B cell (primary cell): Measurements from ENCODE around the gene ARFGAP1. TPM values are rescaled to one million over a fixed set of nuclear protein-coding genes. Genes with fewer than 3 reads are reported as not detected.

Experiments used
- ATAC-seq: fragments of 200-7000 bp; cut with Tn5 transposase; one replicate; pipeline ENCODE4 v1.10.0; 2021; ENCODE audit warnings: low read depth, mild to moderate bottlenecking, moderate number of reproducible peaks, moderate library complexity
- CTCF ChIA-PET: fragments of 350-600 bp; sonication (Branson Sonifier 250); formaldehyde crosslinking; loops from one replicate; lab custom pipeline; 2021; ENCODE audit warnings: antibody characterized with exemption, inconsistent platforms; lab: Charles Lee
- POLR2A ChIA-PET: fragments of 350-600 bp; sonication (Branson Sonifier 250); formaldehyde crosslinking; loops from one replicate; lab custom pipeline; 2021; ENCODE audit warnings: antibody characterized with exemption; lab: Charles Lee
- DNase-seq: peaks from one replicate; pipeline ENCODE4 v3.0.0; 2013
- H2AFZ ChIP-seq: 2 replicates; pipeline ENCODE4 v1.6.1; 2012; ENCODE audit warnings: mild to moderate bottlenecking, low read depth, low read length; ENCODE audit not compliant: insufficient read depth, poor library complexity, severe bottlenecking
- H3K27ac ChIP-seq, 2 donors: 1 replicate in 1 of 2; 2 replicates in 1 of 2; pipeline ENCODE4 v1.5.1; 2012 to 2013; ENCODE audit warnings: low read length in 2 of 2, mild to moderate bottlenecking in 2 of 2, moderate library complexity in 1 of 2
- H3K27me3 ChIP-seq, 4 experiments: fragments of 200-600 bp in 1 of 4; sonication (generic) in 1 of 4; replicated peaks in 1 of 4; 1 replicate in 2 of 4; 2 replicates in 2 of 4; pipeline versions ENCODE4 v1.6.1 to v1.7.0; 2013 to 2016; ENCODE audit warnings: low read length in 3 of 4, mild to moderate bottlenecking in 2 of 4, mixed read lengths in 1 of 4, moderate library complexity in 1 of 4; ENCODE audit not compliant: insufficient read depth in 4 of 4, control insufficient read depth in 3 of 4; ENCODE audit errors: control extremely low read depth in 1 of 4
- H3K36me3 ChIP-seq, 2 experiments: replicated peaks in 1 of 2; 1 replicate in 1 of 2; 2 replicates in 1 of 2; pipeline versions ENCODE4 v1.6.1 to v1.7.1; 2013; ENCODE audit warnings: low read length in 1 of 2; ENCODE audit not compliant: insufficient read depth in 2 of 2, control insufficient read depth in 1 of 2; ENCODE audit errors: control extremely low read depth in 1 of 2, extremely low read depth in 1 of 2
- H3K4me1 ChIP-seq, 2 donors: fragments of 200-600 bp in 1 of 2; sonication (generic) in 1 of 2; 1 replicate in 1 of 2; 2 replicates in 1 of 2; pipeline versions ENCODE4 v1.5.1 to v1.6.1; 2013 to 2017; ENCODE audit warnings: low read length in 2 of 2; ENCODE audit not compliant: control insufficient read depth in 2 of 2, insufficient read depth in 2 of 2
- H3K4me2 ChIP-seq: replicated peaks from 2 replicates; pipeline ENCODE3; 2012; ENCODE audit warnings: mild to moderate bottlenecking, low read depth, low read length; ENCODE audit not compliant: poor library complexity, severe bottlenecking
- H3K4me3 ChIP-seq, 5 experiments: fragments of 200-600 bp in 1 of 5; sonication (generic) in 1 of 5; 1 replicate in 3 of 5; 2 replicates in 2 of 5; pipeline versions ENCODE4 v1.5.1 to v1.7.0; 2011 to 2016; ENCODE audit warnings: low read length in 4 of 5, mild to moderate bottlenecking in 4 of 5, low read depth in 2 of 5, control low read depth in 1 of 5, moderate library complexity in 1 of 5; ENCODE audit not compliant: insufficient read depth in 1 of 5; ENCODE audit errors: control extremely low read depth in 1 of 5, extremely low read depth in 1 of 5
- H3K79me2 ChIP-seq: fragments of 200-600 bp; sonication (generic); one replicate; pipeline ENCODE4 v1.6.0; 2016; ENCODE audit warnings: low read length; ENCODE audit not compliant: control insufficient read depth, insufficient read depth
- H3K9ac ChIP-seq: fragments of 200-600 bp; sonication (generic); 2 replicates; pipeline ENCODE4 v1.6.1; 2017; ENCODE audit warnings: mild to moderate bottlenecking, low read length, moderate library complexity
- H3K9me3 ChIP-seq, 3 donors: one replicate each; pipeline versions ENCODE4 v1.6.1 to v1.7.1; 2013; ENCODE audit warnings: low read length in 2 of 3; ENCODE audit not compliant: control insufficient read depth in 2 of 3, insufficient read depth in 1 of 3; ENCODE audit errors: control extremely low read depth in 1 of 3
- H4K20me1 ChIP-seq: 2 replicates; pipeline ENCODE4 v1.6.0; 2012; ENCODE audit warnings: mild to moderate bottlenecking, low read length; ENCODE audit not compliant: insufficient read depth, control insufficient read depth, poor library complexity, severe bottlenecking
- H3K27ac Mint-ChIP-seq: one replicate; pipeline ENCODE4 v1.8.0; 2021; ENCODE audit warnings: mixed read lengths
- H3K27me3 Mint-ChIP-seq: one replicate; pipeline ENCODE4 v1.8.0; 2021; ENCODE audit warnings: mixed read lengths
- H3K4me1 Mint-ChIP-seq: one replicate; pipeline ENCODE4 v1.8.0; 2021; ENCODE audit warnings: mixed read lengths
- H3K4me3 Mint-ChIP-seq: one replicate; pipeline ENCODE4 v1.8.0; 2021; ENCODE audit warnings: mixed read lengths
- H3K9me3 Mint-ChIP-seq: one replicate; pipeline ENCODE4 v1.8.0; 2022; ENCODE audit warnings: mixed read lengths; ENCODE audit not compliant: insufficient read depth
- CTCF ChIP-seq: fragments of 200-600 bp; IDR thresholded peaks from one replicate; pipeline ENCODE4 v1.8.0; 2022; ENCODE audit warnings: antibody characterized with exemption, mild to moderate bottlenecking
- EZH2 ChIP-seq: IDR thresholded peaks from 2 replicates; pipeline ENCODE4 v1.6.1; 2012; ENCODE audit warnings: borderline replicate concordance, low read depth, mild to moderate bottlenecking, moderate library complexity, low read length; ENCODE audit not compliant: insufficient read depth, poor library complexity, severe bottlenecking
- WGBS: methylation state at CpG from one replicate; pipeline ENCODE4 v1.1.5; 2013; ENCODE audit warnings: missing lambda C conversion rate; ENCODE audit not compliant: insufficient coverage; 5-methylcytosine and 5-hydroxymethylcytosine counted together
- intact Hi-C: fragments of 100-400 bp; cut with micrococcal nuclease; formaldehyde crosslinking; loops from one replicate; pipeline ENCODE4 v1.10.0; 2022
- polyA plus RNA-seq: library from polyadenylated mRNA; depleted of rRNA; stranded (reverse); fragments of >200 nt; gene quantifications from 2 replicates; pipeline ENCODE4 v1.2.3, GENCODE V29; 2012
- total RNA-seq, 2 donors: library from RNA; stranded (reverse); fragments of 120-200 nt in 1 of 2; gene quantifications; 1 replicate in 1 of 2; 2 replicates in 1 of 2; pipeline versions ENCODE4 v1.2.3 to v1.2.4, GENCODE V29; 2013 to 2022

ARFGAP1 gene
- total and polyA plus RNA-seq, 2 donors (not counting 1 experiment from before 2014, with no cell fraction given): 83.2 to 99.4 TPM

GRCh38 chr20:63325021-63325471, 52.4 kb downstream of the ARFGAP1 start:
- H3K27me3 Mint-ChIP-seq: peaks cover 6% of the 10 kb centered on the region
- WGBS: 87% methylated on average over 8 of the region's 10 CpGs
- H3K4me1 Mint-ChIP-seq: peaks cover 5% of the 10 kb centered on the region
- Histone ChIP-seq H2AFZ (no peak overlapping the region), H3K9ac (no peak overlapping the region), H3K27me3 (peaks cover 0 to 2% (median 0%) of the 10 kb centered on the region in 4 experiments), H3K36me3 (no peaks in the 10 kb centered on the region), H3K79me2 (no peaks in the 10 kb centered on the region), H3K4me3 (no peak overlapping the region), H3K4me2 (no peak overlapping the region), H4K20me1 (no peaks in the 10 kb centered on the region), H3K9me3 (peaks cover 0 to 32% (median 10%) of the 10 kb centered on the region in 3 donors), H3K27ac (no peak overlapping the region), H3K4me1 (peaks cover 10 to 16% of the 10 kb centered on the region in 2 donors)
- ChIA-PET POLR2A (no interaction called here), CTCF (no interaction called here)
- ATAC-seq (no peak), DNase-seq (no peak)
- H3K4me3 Mint-ChIP-seq: no peak overlapping the region
- TF ChIP-seq EZH2: no peak
- no peaks in the 10 kb centered on the region for H3K9me3 Mint-ChIP-seq
- intact Hi-C loops: no loop called here
- H3K27ac Mint-ChIP-seq: no peak overlapping the region

- WGBS: 86% methylated on average over 7 of the region's 8 CpGs
- H2AFZ ChIP-seq: no peak overlapping the region
- ATAC-seq (no peak), DNase-seq (no peak)
- H3K36me3 ChIP-seq: no peaks in the 10 kb centered on the region
- intact Hi-C loops: no loop called here
- H3K9me3 ChIP-seq: peaks cover 0 to 36% (median 10%) of the 10 kb centered on the region in 3 donors
- TF ChIP-seq CTCF: no peak
- TF ChIP-seq EZH2: no peak
- Mint-ChIP-seq H3K4me1 (peaks cover 5% of the 10 kb centered on the region), H3K9me3 (no peaks in the 10 kb centered on the region), H3K4me3 (no peak overlapping the region), H3K27ac (no peak overlapping the region), H3K27me3 (peaks cover 6% of the 10 kb centered on the region)
- H3K4me3 ChIP-seq: no peak overlapping the region
- no peaks in the 10 kb centered on the region for H3K79me2 ChIP-seq
- H3K4me2 ChIP-seq: peak overlapping the region; percentile 3
- H3K27ac ChIP-seq: no peak overlapping the region
- ChIA-PET POLR2A (no interaction called here), CTCF (no interaction called here)
- peaks cover 10 to 16% of the 10 kb centered on the region in 2 donors for H3K4me1 ChIP-seq
- H4K20me1 ChIP-seq: no peaks in the 10 kb centered on the region
- no peak overlapping the region for H3K9ac ChIP-seq
- peaks cover 0 to 2% (median 0%) of the 10 kb centered on the region in 4 experiments for H3K27me3 ChIP-seq
Observed at GRCh38 chr20:63325554-63326313, 53.1 kb downstream of the ARFGAP1 start.
